NCI-H146 treated with DMSO at 0.1 percent for 48 hours (cell line): ENCODE measurements around the gene ANO2.

Source experiments
- DNase-seq: peaks from one replicate; lab custom pipeline; 2025; ENCODE audit not compliant: unreplicated experiment; lab: John Stamatoyannopoulos, UW

ANO2 gene

DNA sequence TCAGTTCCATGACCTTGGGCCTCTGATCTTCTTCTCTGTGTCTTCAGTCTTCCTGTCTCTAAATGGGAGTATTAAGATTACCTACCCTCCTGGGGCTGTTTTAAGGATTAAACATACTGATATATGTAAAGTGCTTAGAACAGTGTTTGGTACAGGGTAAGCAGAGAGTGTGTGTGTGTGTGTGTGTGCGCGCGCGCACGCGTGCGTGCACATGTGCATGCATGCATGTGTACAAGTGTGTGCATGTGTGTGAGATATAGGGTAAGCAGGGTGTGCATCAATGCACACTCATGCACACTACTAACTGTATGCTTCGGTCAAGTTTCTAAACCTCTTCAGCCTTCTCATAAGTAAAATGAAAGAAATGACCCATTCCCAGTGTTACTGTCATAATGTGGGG is 316.6 kb downstream of the ANO2 start:
- no peak for DNase-seq

DNA sequence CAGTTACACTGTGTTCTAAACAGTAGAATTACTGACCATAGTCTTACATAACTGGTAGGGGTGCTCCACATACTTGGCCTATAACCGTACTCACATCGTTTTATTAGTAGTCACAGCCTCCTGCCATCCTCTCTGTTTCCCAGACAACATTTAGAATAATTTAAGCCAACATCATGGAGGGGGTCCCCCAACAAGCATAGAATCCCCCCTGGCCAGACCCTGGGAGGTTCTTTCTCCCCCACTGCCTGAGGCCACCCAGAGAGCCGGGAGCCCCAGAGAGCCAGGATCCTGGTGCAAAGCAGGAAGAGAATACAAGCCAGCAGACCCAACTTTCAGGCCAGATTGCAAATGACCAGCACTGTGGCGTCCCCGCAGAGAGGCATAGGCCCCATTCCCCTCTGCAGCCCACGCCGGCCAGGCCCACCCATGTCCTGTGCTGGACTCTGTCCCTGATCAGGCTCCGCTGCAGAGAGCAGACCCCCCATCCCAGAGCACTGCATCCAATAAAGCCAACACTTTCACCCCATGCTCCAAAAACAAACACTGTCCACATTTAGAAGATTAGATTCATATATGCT is 317.9 kb downstream of the ANO2 start:
- no peak for DNase-seq

DNA sequence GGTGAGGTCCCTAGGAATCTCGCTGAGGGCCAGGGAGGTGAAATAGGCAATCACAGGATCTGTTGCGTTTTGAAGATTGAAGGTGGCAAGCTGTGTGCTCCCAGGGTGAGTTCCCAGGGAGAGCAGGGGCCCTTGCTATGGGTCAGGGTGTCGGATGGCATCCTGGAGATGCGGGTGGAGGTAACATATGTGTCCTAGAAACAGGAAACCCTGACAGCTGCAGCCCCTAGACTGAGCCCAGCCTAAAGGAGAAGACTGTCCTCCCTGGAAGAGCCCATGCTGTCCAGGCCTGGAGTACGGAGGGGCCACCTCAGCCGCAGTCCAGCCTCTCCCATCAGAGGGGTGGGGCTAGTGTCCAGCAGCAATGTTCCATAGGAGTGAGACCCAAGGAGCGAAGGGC is 318.9 kb downstream of the ANO2 start:
- no peak for DNase-seq

DNA sequence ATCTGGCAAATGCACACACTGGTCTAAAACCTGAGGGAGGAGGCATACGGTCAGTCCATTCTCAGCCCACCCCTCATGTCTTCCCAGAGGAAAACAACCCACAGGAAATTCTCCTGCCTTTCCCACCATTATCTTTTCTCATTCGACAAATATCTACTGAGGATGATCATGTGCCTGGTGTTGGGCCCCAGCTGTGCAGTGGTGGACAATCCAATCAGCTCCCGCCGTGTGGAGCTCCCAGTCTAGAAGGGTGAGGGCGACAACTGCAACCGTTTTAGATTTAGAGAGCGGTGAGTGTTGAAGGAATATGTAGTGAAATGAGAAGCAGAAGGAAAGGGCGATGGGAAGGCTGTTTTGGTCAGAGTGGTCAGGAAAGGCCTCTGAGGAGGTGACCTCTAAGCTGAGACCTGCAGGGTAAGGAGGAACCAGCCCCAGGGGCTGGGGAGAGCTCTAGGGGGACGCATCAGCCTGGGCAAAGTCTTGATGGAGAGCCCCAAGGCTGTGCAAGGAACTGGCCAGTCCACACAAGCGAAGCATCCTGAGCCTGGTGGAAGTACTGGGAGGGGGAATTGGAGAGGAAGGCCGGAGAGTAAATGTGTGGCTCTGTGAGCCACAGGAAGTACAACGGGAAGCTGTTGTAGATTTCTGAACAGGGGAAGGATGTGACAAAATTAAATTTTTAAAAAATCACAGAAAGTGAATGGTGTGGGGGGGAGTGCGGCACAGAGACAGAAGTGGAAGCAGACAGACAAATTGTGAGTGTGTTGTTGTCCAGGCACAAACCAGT is 320.4 kb downstream of the ANO2 start:
- DNase-seq, result no peak

DNA sequence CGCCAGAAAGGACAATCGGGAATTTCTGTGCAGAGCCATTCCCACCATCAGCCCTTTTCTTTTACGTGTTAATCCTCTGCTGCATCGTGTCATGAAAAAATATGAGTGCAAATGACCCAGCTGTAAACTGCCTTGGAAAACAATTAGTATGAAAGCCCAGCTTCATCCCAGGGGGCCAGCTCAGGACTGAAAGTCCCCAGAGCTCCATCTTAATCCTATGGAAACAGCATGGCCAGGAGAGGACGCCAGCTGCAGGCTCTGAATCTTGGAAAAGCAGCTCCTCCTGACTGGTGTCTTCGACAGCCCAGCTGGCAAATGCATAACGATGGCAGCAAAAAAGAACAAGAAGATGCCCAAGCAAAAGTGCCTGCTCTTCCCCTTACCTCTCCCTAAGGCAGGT is 321.6 kb downstream of the ANO2 start:
- DNase-seq, result no peak

DNA sequence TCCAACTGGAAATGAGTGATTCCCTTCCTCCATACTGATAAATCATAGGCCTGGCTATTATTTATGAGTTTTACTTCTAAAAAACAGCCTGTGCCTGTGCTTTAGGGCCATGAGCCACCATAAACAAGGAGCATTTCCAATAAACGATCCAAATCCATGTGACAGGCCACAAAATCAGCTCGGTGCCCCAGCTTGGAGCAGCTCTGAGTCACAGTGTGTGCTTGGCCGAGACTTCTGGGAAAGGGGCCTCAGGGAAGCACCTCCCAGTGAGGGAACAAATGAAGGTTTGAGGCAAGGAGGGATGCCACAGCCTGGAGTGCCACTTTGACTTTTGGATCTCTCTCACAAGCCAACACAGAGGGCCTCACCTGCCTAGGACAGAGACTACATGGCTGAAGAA is 322.8 kb downstream of the ANO2 start:
- no peak for DNase-seq

DNA sequence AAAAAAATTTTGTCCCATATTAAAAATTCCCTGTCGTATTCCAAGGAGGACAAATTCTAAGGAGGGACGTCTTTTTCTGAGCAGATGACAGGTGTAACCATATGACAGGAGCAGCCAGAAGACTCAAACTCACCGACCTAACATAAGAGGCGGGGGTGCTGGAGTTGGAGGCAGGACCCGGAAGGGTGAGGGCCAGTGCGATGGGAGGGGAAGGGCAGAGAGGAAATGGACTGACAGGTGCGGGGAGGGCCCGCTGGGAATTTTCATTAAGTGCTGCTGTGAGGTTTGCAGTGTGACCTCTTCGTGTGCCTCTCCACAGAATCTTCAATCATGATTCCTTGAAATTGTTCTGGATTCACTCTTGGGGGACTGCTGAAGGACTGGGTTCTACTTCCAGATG is 323.7 kb downstream of the ANO2 start:
- DNase-seq, result no peak

DNA sequence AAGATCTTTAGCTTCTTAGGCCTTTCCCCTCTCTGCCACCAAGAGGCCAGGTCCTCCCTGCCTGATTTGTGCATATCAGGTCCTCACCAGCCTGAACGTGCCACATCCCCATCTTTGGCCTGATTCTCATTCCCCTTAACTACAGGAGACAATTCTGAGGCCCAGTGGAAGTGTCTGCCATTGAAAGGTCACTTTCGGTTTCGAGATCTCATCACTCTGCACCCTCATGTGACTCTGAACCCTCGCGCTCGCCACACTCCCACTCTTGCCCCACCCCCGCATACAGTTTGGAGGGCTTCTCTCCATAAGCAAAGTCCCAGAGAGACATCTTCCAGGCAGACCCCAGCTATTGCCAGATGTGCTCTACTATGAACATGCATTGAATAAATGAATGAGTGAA is 324.2 kb downstream of the ANO2 start:
- no peak for DNase-seq

DNA sequence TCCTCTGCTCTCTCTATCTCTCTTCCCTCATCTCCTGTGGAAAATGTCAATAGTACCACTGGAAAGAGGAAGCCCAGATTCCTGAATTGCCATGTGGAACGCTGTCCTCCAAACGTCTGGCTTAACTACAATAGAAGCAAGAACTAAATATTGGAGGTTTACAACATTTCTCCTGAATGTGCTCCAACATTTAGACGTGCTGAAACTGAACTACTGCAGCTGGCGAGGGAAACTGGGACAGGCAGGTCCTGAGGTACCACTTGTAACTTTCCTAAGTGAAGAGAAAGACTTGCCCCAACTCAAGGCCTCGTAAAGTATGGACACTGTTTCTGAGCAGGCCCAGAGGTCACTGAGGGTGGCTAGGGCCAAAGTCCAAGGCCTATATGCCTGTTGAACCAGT is 325.4 kb downstream of the ANO2 start:
- DNase-seq, result no peak

DNA sequence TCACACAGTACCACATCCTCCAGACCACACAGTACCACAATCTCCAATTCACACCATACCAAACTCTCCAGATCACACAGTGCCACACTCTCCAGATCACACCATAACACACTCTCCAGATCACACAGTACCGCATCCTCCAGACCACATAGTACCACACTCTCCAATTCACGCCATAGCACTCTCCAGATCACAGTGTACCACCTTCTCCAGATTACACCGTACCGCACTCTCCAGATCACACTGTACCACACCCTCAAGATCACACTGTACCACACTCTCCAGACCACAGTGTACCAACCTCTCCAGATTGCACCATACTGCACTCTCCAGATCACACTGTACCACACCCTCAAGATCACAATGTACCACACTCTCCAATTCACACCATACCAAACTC is 328.2 kb downstream of the ANO2 start:
- DNase-seq, result no peak

DNA sequence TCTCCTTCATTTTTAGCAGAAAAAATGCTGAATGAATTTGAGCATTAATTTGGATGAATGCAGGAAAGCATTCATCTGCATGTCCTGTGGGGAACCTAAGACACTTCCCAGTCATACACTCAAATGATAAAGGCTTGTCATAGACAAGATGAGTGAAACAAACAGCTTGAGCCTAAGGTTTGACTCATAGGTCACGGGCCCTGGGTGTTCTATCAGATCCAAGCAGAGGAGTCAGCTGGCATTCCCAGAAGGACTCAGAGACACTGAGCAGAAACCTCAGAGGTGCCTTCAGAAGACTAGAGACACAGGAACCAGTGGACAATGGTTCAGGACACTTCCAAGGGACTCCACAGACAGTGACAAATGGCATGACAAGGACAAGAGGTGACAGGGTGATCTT is 329.3 kb downstream of the ANO2 start:
- no peak for DNase-seq

DNA sequence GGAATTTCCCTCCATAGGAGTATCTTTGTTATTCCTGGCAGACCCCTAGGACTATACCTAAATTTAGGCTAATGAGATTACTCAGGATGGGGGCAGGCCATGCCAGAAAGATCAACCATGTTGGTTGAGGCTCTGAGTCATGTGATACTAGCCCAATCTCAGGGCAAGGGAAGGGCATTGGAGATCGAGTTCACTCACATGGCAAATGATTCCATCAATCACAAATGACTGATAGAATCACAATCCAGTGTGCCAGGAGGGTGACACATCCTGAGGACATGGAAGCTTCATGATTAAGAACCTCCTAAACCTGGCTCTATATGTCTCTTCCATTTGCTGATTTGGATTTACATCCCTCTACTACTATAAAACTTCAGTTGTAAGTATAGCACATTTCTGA is 330.8 kb downstream of the ANO2 start:
- DNase-seq, result no peak

DNA sequence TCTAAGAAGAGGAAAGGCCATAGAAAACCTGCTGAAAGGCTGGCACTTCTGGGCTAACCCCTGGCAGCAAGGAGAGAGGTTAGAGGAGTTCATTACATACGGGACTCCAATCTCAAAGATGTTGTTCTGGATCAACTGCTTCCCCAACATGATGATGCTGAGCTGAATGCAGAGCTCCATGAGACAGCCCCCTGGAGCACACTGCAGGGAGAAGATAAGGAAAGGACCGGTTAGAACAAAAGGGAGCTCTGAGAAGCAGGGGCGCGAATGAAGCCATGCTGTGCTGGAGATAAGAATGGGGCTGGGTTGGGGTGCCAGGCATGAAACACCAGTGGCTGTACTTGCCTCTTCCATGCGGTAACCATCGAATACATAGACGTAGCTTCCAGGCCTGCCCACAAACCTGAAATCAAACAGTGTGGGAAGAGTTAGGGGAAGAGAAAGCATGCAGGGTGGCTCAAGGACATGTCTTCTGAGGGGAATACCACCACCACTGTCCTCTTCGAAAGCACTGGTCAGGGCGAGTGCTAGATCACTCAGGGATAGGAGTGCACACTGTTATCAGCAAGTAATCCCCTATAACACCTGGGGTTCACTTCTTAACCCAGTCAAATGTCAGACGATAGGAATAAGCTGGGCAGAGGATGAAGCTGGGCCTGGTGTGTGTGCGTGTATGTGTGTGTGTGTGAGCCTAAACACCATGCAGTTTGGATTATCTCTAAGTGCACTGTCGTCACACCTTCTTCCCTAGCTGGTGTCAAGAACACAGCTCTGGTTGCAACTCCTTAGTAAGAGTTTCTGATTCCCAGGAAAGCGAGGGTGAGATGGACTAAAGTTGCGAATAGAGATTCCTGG is 332.3 kb downstream of the ANO2 start:
- no peak for DNase-seq

DNA sequence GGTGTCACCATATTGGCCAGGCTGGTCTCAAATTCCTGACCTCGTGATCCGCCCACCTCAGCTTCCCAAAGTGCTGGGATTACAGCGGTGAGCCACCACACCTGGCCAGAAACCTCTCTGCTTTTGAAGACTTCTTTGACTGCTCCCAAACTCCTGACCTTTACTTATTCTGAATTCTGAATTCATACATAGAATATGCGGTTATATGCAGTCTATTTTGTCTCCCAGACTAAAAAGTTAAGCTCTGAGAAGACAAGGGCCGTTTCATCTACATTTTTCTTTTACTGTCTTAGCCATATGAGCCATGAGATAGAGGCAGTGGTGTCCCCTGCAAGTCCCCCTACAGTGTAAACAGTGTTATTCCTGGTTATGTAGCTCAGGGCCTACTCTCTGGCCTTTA is 333.9 kb downstream of the ANO2 start:
- no peak for DNase-seq

DNA sequence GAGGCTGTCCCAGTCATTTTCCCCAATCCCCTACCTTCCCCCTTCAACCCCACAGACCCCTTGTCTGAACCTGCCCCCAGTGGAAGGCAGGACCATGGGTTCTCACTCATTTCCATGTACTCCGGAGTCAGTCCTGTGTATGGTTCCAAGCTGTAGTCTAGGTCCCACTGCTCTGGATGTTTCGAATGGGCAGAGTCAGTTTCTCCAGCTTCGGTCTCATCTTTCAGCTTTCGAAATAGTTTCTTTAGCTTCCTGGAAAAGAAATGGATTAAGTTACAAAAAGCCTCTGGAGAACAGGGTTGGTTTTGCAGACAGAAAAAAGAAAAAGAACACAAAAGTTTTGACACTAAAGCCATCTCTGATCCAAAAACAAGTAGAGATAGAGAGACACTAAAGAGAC is 345.7 kb downstream of the ANO2 start:
- DNase-seq, result no peak

DNA sequence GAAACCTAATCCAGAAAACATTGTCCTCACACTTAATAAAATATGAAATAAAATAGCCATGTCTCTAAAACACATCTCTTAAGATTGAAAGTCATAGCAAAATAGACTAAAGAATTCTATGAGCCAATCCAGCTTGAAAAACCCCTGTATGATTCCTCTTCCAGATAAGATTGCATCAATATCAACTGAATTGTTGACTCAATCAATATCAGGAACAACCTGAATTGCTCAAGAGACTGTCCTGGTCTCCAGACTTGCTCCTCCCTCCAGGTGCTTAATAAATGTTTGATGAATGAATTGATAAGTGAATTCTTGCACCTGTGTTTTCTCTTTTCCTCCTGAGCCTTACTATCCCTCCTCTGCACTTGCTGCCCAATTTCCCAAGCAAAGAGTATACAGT is 351.1 kb downstream of the ANO2 start:
- no peak for DNase-seq

DNA sequence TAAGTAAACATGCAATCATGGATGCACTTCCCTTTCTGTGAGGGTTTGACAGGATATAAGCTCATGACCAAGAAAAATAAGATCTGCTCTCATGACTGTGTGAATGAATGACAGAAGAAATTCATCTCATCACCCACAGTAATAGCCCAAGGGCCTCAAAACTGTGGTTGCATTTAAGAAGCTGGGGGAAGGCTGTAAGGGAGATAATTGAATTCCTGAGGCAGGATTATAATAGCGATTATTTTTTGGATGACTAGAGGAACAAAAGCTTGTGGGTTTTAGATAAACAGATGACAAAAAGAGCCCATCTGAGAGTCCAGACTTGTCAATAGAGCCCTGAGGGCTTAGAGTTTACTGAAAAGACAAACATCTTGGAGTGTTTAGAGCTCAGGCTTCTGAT is 352.0 kb downstream of the ANO2 start:
- DNase-seq, result no peak

DNA sequence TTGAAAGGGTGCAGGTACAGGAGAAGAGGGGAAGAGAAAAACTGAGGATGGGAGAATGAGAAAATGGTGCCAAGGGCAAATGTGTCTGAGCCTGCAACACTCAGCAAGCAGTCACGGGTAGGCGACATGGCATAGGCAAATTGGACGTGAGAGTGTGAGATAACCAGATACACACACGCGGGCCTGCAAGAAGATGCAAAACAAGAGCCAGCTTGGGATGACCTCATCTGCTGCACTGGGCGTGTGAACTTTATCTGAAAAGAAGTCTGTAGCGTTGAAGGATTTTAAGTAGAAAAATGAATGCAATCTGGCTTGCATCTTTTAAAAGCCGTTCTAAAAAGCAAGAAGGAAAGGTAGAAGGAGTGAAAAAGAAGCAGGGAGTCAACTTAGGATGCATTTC is 352.7 kb downstream of the ANO2 start:
- no peak for DNase-seq

DNA sequence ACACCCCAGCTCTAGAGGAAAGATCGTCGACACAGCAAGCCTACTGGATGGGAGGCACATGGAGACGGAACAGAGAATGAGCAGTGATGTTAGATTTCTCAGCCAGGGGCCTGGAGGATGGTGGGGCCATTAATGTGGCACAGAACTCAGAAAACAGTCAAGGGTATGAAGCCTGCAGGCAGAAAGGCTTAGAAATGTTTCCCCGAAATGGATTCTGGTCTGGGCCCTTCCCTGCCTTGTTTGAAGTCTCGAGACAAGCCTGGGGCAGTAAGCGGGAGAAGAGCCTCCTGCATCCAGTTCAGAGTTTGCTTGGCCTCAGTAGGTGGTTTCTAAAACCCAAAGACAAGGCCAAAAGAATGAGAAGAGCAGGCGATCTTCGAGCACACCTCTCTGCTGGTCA is 354.7 kb downstream of the ANO2 start:
- no peak for DNase-seq

DNA sequence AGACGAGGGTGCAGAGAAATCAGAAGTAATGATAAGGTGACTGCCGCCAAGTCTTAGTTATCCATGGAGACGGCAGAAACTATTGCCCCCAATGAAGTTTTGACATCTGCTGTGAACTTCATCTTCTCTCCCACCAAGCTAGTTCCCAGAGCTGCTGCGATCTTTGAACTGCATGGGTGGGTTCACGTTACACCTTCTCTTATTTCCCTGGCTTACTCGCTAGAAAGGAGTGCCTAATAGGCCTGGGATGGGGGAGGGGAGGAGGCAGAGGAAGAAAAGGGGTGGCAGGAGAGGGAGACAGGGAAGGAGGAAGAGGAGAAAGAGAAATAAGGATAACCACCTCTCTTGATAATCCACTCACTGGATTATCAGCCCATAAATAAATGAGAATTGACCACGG is 356.0 kb downstream of the ANO2 start:
- no peak for DNase-seq

DNA sequence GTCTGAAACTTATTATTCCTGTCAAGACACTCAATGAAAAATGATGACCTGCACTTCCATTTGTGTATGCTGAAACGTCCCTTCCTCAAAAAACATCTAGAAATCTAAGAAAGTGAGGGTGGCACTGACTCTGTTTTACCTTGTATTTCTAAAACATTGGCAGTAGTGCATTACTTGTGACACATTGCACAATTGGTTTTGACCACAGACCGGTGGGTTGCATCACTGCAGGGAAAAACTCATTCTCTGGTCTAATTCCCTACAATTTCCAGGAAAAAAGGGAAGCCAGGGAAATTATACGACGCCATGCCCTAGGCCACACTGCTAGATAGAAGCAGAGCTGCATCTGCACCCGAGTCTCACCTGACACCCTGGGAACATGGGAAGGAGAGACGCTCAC is 356.5 kb downstream of the ANO2 start:
- no peak for DNase-seq

DNA sequence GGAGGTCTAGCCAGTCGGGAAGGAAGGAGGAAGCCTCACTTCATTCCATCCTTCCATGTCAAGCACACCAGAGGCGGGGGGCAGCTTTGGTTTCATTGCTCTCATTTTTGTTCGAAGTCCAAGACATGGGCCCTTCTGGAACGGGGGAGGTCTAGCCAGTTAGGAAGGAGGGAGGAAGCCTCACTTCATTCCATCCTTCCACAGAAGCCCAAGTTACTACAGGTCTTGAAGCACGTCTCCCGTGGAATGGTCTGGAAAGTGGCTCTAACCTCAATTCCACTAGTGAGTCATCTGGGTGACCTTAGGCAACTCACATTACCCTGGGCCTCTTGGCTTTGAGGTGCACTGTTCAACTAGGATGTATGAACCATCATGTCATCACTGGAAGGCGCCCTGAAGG is 356.9 kb downstream of the ANO2 start:
- no peak for DNase-seq
